ENCODE results near the gene DLEC1. TPM values are rescaled to one million over a fixed set of nuclear protein-coding genes. Genes with fewer than 3 reads are reported as not detected.

DLEC1 gene
- total and polyA plus RNA-seq, 9 of the 15 experiments (the other 6 are each of a cell fraction or from before 2014, with no cell fraction given): 0.07 to 0.08 TPM; not detected in 7

- TF ChIP-seq ZBTB40 (IDR thresholded peaks at IDR 0.05): peak; percentile 54
- no peak for TF ChIP-seq ZBTB40 (CRISPR knock-in tag; IDR thresholded peaks at IDR 0.05)
- TF ChIP-seq CTCF (IDR thresholded peaks at IDR 0.05 in 2 of 3, conservative IDR thresholded peaks at IDR 0.05 in 1 of 3; ENCODE audit: insufficient read depth in 2 of 3, low read depth in 1 of 3, low read length in 3 of 3): peak in 2 of 3 experiments; percentile 11 to 29; a peak in 2 of 6 replicates
- TF ChIP-seq POLR2AphosphoS5 (IDR thresholded peaks at IDR 0.05; ENCODE audit: control insufficient read depth, insufficient read depth, low read depth, low read length): no peak; the same call in 1 of the 2 replicates
- TF ChIP-seq TCF3 (CRISPR knock-in tag; IDR thresholded peaks at IDR 0.05): peak; percentile 68
- TF ChIP-seq TSC22D4 (tag; IDR thresholded peaks at IDR 0.05): no peak
- TF ChIP-seq ZNF274 (IDR thresholded peaks at IDR 0.05; ENCODE audit: borderline replicate concordance, low read depth, low read length): no peak
- TF ChIP-seq ZNF696 (CRISPR knock-in tag; conservative IDR thresholded peaks at IDR 0.05): no peak
- TF ChIP-seq YY1 (IDR thresholded peaks at IDR 0.05; ENCODE audit: borderline replicate concordance in 1 of 3, control insufficient read depth in 1 of 3, extremely low read depth in 1 of 3, insufficient read depth in 3 of 3, insufficient read length in 1 of 3, insufficient replicate concordance in 2 of 3, low read depth in 1 of 3, low read length in 2 of 3): no peak
- 0 out of 4 replicates have a peak, but pooled peaks of 1 of the 2 experiments have one; percentile 31 for TF ChIP-seq FOXA3 (CRISPR knock-in tag; conservative IDR thresholded peaks at IDR 0.05 in 1 of 2, IDR thresholded peaks at IDR 0.05 in 1 of 2)
- TF ChIP-seq FOXJ3 (CRISPR knock-in tag; IDR thresholded peaks at IDR 0.05): no peak
- peak; percentile 46; the same call in 1 of the 2 replicates for TF ChIP-seq ZBTB7A (IDR thresholded peaks at IDR 0.05; ENCODE audit: borderline replicate concordance, control insufficient read depth, low read depth, low read length)
- TF ChIP-seq HDAC1 (IDR thresholded peaks at IDR 0.05): peak in 1 of 2 experiments; percentile 82; a peak in 2 of 4 replicates
- no peak for TF ChIP-seq ZNF24 (IDR thresholded peaks at IDR 0.05)
- no peak for TF ChIP-seq U2AF2 (optimal IDR thresholded peaks at IDR 0.05; ENCODE audit: low read depth, low read length)
Measured at GRCh38 chr3:38019658-38020341, 19.2 kb upstream of the DLEC1 start (continued).
